Brain microvascular endothelial cell (primary cell): ENCODE data around the gene NALF2.

ENCODE experiments used
- DNase-seq: peaks from one replicate; pipeline ENCODE4 v3.0.0-alpha.2; 2020
- H3K27ac ChIP-seq: fragments of 250-450 bp; sonication (Bioruptor Pico); 2 replicates; pipeline ENCODE4 v1.5.1; 2020; ENCODE audit warnings: mild to moderate bottlenecking, moderate library complexity
- H3K27me3 ChIP-seq: fragments of 250-450 bp; sonication (Bioruptor Pico); replicated peaks from 2 replicates; pipeline ENCODE4 v1.5.1; 2020; ENCODE audit warnings: mild to moderate bottlenecking
- H3K36me3 ChIP-seq: fragments of 250-450 bp; sonication (Bioruptor Pico); replicated peaks from 2 replicates; pipeline ENCODE4 v1.5.1; 2020; ENCODE audit warnings: mild to moderate bottlenecking
- H3K4me3 ChIP-seq: 2 replicates; pipeline ENCODE4 v1.5.1; 2011; ENCODE audit warnings: low read depth, mild to moderate bottlenecking, control low read depth, low read length, moderate library complexity
- in situ Hi-C: cut with HindIII; loops from 2 replicates; pipeline ENCODE4 v1.10.0; 2017; ENCODE audit warnings: low sequenced_read_pairs, low pct_ligation_motif_present
- TF ChIP-seq, protein P1 (sequence below): IDR thresholded peaks from 2 replicates; pipeline ENCODE4 v1.5.1; 2011; ENCODE audit warnings: low read depth, mild to moderate bottlenecking, moderate library complexity, low read length, control low read depth, inconsistent platforms; ENCODE audit errors: missing control alignments

NALF2 gene

DNA sequence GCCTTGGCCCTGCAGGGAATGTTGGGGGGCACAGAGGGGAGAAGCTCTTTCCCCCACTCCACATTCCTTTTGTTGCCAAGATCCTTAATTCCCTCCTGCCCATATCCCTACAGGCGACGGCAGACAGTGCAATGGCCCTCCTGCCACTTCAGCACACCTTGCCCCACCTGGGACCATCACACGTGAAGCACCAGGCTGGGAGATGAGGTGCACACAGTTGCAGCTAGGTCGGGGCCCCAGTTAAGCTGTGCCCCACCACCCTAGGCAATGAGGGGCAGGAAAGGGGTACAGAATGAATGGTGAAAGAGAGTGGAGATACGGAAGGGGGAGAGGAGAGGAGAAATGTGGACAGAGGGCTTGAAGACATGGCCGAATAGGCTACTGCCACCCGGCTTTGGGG is 26.2 kb downstream of the NALF2 start:
- Histone ChIP-seq H3K27ac (no peak overlapping the region), H3K4me3 (no peak overlapping the region), H3K36me3 (no peaks in the 10 kb centered on the region), H3K27me3 (no peaks in the 10 kb centered on the region)
- TF ChIP-seq, protein P1, sequence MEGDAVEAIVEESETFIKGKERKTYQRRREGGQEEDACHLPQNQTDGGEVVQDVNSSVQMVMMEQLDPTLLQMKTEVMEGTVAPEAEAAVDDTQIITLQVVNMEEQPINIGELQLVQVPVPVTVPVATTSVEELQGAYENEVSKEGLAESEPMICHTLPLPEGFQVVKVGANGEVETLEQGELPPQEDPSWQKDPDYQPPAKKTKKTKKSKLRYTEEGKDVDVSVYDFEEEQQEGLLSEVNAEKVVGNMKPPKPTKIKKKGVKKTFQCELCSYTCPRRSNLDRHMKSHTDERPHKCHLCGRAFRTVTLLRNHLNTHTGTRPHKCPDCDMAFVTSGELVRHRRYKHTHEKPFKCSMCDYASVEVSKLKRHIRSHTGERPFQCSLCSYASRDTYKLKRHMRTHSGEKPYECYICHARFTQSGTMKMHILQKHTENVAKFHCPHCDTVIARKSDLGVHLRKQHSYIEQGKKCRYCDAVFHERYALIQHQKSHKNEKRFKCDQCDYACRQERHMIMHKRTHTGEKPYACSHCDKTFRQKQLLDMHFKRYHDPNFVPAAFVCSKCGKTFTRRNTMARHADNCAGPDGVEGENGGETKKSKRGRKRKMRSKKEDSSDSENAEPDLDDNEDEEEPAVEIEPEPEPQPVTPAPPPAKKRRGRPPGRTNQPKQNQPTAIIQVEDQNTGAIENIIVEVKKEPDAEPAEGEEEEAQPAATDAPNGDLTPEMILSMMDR: no peak
- DNase-seq: no peak
- in situ Hi-C loops: no loop called here

DNA sequence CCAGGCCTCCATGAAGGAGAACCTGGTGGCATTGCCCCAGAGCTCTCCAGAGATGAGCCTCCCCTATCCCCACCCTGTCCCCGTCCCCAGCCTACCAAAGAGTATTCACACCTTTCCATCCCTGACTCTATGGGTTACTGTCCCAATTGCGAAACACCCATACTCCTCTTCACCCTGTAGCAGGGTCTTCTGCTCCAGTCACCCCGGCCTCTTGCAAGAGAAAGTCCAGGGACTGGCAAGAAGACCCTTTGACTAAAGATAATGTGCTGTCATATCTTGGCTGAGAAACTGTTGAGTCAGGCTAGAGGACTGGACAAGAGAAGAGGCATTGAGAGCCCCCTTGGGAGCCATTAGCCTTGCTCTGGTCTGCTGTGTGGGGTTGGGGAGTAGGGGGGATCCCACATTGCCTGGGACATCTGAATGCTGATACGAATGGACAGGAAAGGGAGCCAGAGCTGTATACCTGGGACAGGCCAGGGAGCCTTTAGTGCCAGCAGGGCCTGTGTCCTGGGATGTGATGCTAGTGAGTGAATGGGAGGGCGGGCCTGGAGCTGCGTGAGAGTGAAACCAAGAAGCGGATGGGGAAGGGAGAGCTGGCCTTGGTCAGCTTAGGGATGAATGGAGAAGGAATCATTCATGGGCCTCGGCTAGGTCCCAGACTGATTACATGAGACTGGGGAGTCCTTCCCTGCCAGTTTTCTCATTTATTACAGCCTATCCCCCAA is 27.1 kb downstream of the NALF2 start:
- in situ Hi-C loops: no loop called here
- H3K4me3 ChIP-seq: no peak overlapping the region
- no peaks in the 10 kb centered on the region for H3K36me3 ChIP-seq
- no peak overlapping the region for H3K27ac ChIP-seq
- H3K27me3 ChIP-seq: no peaks in the 10 kb centered on the region
- TF ChIP-seq, protein P1: no peak
- DNase-seq: no peak

- in situ Hi-C loops: no loop called here
- no peaks in the 10 kb centered on the region for H3K36me3 ChIP-seq
- DNase-seq: no peak
Measured at GRCh38 chrX:69535661-69536060, 31.5 kb downstream of the NALF2 start.

DNA sequence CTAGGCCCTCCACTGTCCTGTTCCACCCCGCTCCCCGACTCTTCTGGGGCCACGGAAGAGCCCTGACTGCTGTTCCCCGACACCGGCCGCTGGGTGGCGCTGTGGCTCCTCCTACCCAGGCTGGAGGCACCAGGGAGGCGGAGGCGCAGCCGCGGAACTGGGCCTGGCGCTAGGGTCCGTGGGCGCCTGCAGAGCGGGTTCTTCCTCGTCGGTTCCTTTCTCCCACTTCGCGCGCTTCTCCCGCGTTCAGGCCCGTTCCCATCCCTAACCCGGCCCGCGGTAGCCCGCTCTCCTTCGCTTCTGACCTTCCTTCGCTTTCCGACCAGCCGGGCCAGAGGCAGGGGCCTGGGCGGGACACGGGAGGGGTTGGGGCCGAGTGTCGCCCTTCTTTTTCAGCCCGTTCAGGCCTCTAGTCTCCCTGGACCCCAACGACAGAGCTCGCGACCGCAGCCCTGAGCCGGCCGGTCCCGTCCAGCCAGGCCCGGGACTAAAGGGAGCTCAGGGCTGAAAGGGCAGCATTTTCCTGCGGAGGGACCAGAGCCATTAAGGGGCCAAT is 34.3 kb downstream of the NALF2 start:
- Histone ChIP-seq H3K27me3 (no peaks in the 10 kb centered on the region), H3K4me3 (peak overlapping the region; percentile 44), H3K27ac (no peak overlapping the region), H3K36me3 (no peaks in the 10 kb centered on the region)
- peak; percentile 12 for DNase-seq
- TF ChIP-seq, protein P1: peak; percentile 80
- in situ Hi-C loops: no loop called here

More at GRCh38 chrX:69535661-69536060, 31.5 kb downstream of the NALF2 start:
- TF ChIP-seq, protein P1: no peak
- Histone ChIP-seq H3K27me3 (no peaks in the 10 kb centered on the region), H3K27ac (no peak overlapping the region), H3K4me3 (no peak overlapping the region)

- in situ Hi-C loops: no loop called here
- no peak for DNase-seq
- Histone ChIP-seq H3K27me3 (no peaks in the 10 kb centered on the region), H3K4me3 (no peak overlapping the region), H3K27ac (no peak overlapping the region), H3K36me3 (no peaks in the 10 kb centered on the region)
- TF ChIP-seq, protein P1: no peak
Measured at GRCh38 chrX:69539437-69539836, 35.3 kb downstream of the NALF2 start.
